Aorta (tissue), 5 donors: ENCODE results near the gene DLGAP3. TPM values are rescaled to one million over a fixed set of nuclear protein-coding genes. Genes with fewer than 3 reads are reported as not detected.

ENCODE experiments used
- ATAC-seq: fragments of 200-7000 bp; cut with Tn5 transposase; one replicate; pipeline ENCODE4 v1.9.1; 2022; ENCODE audit warnings: moderate library complexity; ENCODE audit not compliant: low FRiP score
- DNase-seq, 2 donors: peaks; one replicate each; pipeline ENCODE4 v3.0.0-alpha.2; 2020
- H3K27ac ChIP-seq, 2 donors: one replicate each; pipeline ENCODE4 v1.5.1; 2013; ENCODE audit warnings: low read length in 2 of 2, mild to moderate bottlenecking in 2 of 2, moderate library complexity in 2 of 2, control low read depth in 1 of 2, inconsistent platforms in 1 of 2, low read depth in 1 of 2
- H3K27me3 ChIP-seq, 2 donors: one replicate each; pipeline ENCODE4 v1.6.1; 2013; ENCODE audit warnings: control low read depth in 1 of 2, low read length in 1 of 2, mild to moderate bottlenecking in 1 of 2, moderate library complexity in 1 of 2; ENCODE audit not compliant: insufficient read depth in 2 of 2, control insufficient read depth in 1 of 2
- H3K36me3 ChIP-seq, 2 donors: one replicate each; pipeline ENCODE4 v1.6.1; 2013; ENCODE audit warnings: control low read depth in 1 of 2, low read length in 1 of 2, mild to moderate bottlenecking in 1 of 2; ENCODE audit not compliant: insufficient read depth in 2 of 2, control insufficient read depth in 1 of 2
- H3K4me1 ChIP-seq, 2 donors: one replicate each; pipeline ENCODE4 v1.6.1; 2013; ENCODE audit warnings: low read length in 2 of 2, control low read depth in 1 of 2, mild to moderate bottlenecking in 1 of 2, moderate library complexity in 1 of 2; ENCODE audit not compliant: insufficient read depth in 2 of 2, control insufficient read depth in 1 of 2
- H3K4me3 ChIP-seq, 2 donors: one replicate each; pipeline ENCODE4 v1.5.1; 2013; ENCODE audit warnings: low read length in 2 of 2, control low read depth in 1 of 2, mild to moderate bottlenecking in 1 of 2
- H3K9me3 ChIP-seq: one replicate; pipeline ENCODE4 v1.6.1; 2013; ENCODE audit warnings: mild to moderate bottlenecking, low read length; ENCODE audit not compliant: control insufficient read depth
- WGBS, 2 donors: extraction: QIAGEN DNeasy Blood & Tissue Kit; methylation state at CpG; one replicate each; pipeline ENCODE4 v1.1.7; 2013; 5-methylcytosine and 5-hydroxymethylcytosine counted together
- intact Hi-C, 2 donors: fragments of 100-400 bp; cut with DNase I; formaldehyde crosslinking; loops; one replicate each; pipeline versions ENCODE4 v1.14.2 to v1.15.0; 2022
- polyA plus RNA-seq, 2 donors: library from polyadenylated mRNA; stranded (reverse); fragments of 200-250 nt; gene quantifications; one replicate each; pipeline ENCODE4 v1.2.3, GENCODE V29; 2013
- total RNA-seq, 2 donors: library from RNA; stranded (reverse); fragmentation: NEBNext Ultra II Directional; extraction: Animal tissue kit (Norgen Biotek cat#: 25700); gene quantifications; one replicate each; pipeline ENCODE4 v1.2.1, GENCODE V29; 2021
- donor health status: healthy with polysubstance abuse.
- donor health status: Bipolar disorder and iron deficiency.
- donor health status: DM: no; HTN: no; CAD: no.
- donor health status: DM: no; HTN: no; CAD: no.
- donor health status: DM: yes; HTN: yes; CAD: no.

The DLGAP3 gene
- total and polyA plus RNA-seq, 4 donors = 0.10 to 0.36 (median 0.19) TPM; not detected in 1

GRCh38 chr1:34914958-34915357 lies 14.5 kb downstream of the DLGAP3 start:
- Histone ChIP-seq H3K9me3 (no peaks in the 10 kb centered on the region), H3K27ac (no peak overlapping the region), H3K27me3 (peaks cover 0 to 2% of the 10 kb centered on the region in 2 donors), H3K4me1 (no peaks in the 10 kb centered on the region), H3K4me3 (no peak overlapping the region), H3K36me3 (no peaks in the 10 kb centered on the region)
- ATAC-seq (no peak), DNase-seq (no peak)
- 91 to 93% methylated on average over 2 of the region's 2 CpGs for WGBS, 2 donors
- intact Hi-C loops = no loop called here

- no peaks in the 10 kb centered on the region for H3K9me3 ChIP-seq
- no peaks in the 10 kb centered on the region for H3K36me3 ChIP-seq
- no peak overlapping the region for H3K4me3 ChIP-seq
- no peaks in the 10 kb centered on the region for H3K27me3 ChIP-seq
- no peak overlapping the region for H3K27ac ChIP-seq
- 79 to 81% methylated on average over 8 of the region's 8 CpGs for WGBS, 2 donors
- no peaks in the 10 kb centered on the region for H3K4me1 ChIP-seq
- DNase-seq = no peak
- ATAC-seq = no peak
- intact Hi-C loops = no loop called here
These were observed 18.0 kb downstream of the DLGAP3 start for GRCh38 chr1:34911465-34911864.

- intact Hi-C loops = no loop called here
- no peak for ATAC-seq
- no peaks in the 10 kb centered on the region for H3K36me3 ChIP-seq
- 76 to 81% methylated on average over 4 of the region's 4 CpGs for WGBS, 2 donors
- no peak overlapping the region for H3K27ac ChIP-seq
- no peaks in the 10 kb centered on the region for H3K9me3 ChIP-seq
- H3K27me3 ChIP-seq = no peaks in the 10 kb centered on the region
- H3K4me3 ChIP-seq = no peak overlapping the region
- H3K4me1 ChIP-seq = no peaks in the 10 kb centered on the region
- no peak for DNase-seq
These were observed 19.0 kb downstream of the DLGAP3 start for GRCh38 chr1:34910425-34910824.

GRCh38 chr1:34908369-34908768 lies 21.1 kb downstream of the DLGAP3 start:
- Histone ChIP-seq H3K4me1 (no peaks in the 10 kb centered on the region), H3K4me3 (no peak overlapping the region), H3K36me3 (no peaks in the 10 kb centered on the region), H3K9me3 (no peaks in the 10 kb centered on the region), H3K27me3 (no peaks in the 10 kb centered on the region), H3K27ac (no peak overlapping the region)
- 60 to 69% methylated on average over 3 of the region's 3 CpGs for WGBS, 2 donors
- DNase-seq = no peak
- ATAC-seq = no peak
- intact Hi-C loops = no loop called here

- no peak for DNase-seq
- Histone ChIP-seq H3K4me3 (no peak overlapping the region), H3K27ac (no peak overlapping the region), H3K4me1 (no peaks in the 10 kb centered on the region), H3K9me3 (no peaks in the 10 kb centered on the region), H3K27me3 (no peaks in the 10 kb centered on the region), H3K36me3 (no peaks in the 10 kb centered on the region)
- ATAC-seq = no peak
- intact Hi-C loops = no loop called here
- WGBS, 2 donors = 53 to 59% methylated on average over 5 of the region's 5 CpGs
These were observed 21.9 kb downstream of the DLGAP3 start for GRCh38 chr1:34907487-34908090.

- intact Hi-C loops = no loop called here
- Histone ChIP-seq H3K4me1 (no peaks in the 10 kb centered on the region), H3K36me3 (no peaks in the 10 kb centered on the region), H3K4me3 (no peak overlapping the region), H3K9me3 (no peaks in the 10 kb centered on the region), H3K27me3 (no peaks in the 10 kb centered on the region), H3K27ac (no peak overlapping the region)
- no peak for DNase-seq
- no peak for ATAC-seq
- WGBS, 2 donors = 64% methylated on average over 4 of the region's 4 CpGs
These were observed 22.7 kb downstream of the DLGAP3 start for GRCh38 chr1:34906756-34907155.

GRCh38 chr1:34906222-34906621 lies 23.2 kb downstream of the DLGAP3 start:
- WGBS, 2 donors = 85 to 87% methylated on average over 1 of the region's 1 CpG
- Histone ChIP-seq H3K4me3 (no peak overlapping the region), H3K9me3 (no peaks in the 10 kb centered on the region), H3K36me3 (no peaks in the 10 kb centered on the region), H3K27ac (no peak overlapping the region), H3K4me1 (no peaks in the 10 kb centered on the region), H3K27me3 (no peaks in the 10 kb centered on the region)
- no peak for DNase-seq
- no peak for ATAC-seq
- intact Hi-C loops = no loop called here

GRCh38 chr1:34905098-34905459 lies 24.4 kb downstream of the DLGAP3 start:
- no peak for DNase-seq
- H3K27ac ChIP-seq = no peak overlapping the region
- intact Hi-C loops = no loop called here

GRCh38 chr1:34904236-34905097 lies 25.0 kb downstream of the DLGAP3 start:
- no peak overlapping the region for H3K27ac ChIP-seq
- ATAC-seq (no peak), DNase-seq (no peak)
- 91 to 93% methylated on average over 33 of the region's 33 CpGs for WGBS, 2 donors
- no peaks in the 10 kb centered on the region for H3K27me3 ChIP-seq
- no peaks in the 10 kb centered on the region for H3K36me3 ChIP-seq
- no peak overlapping the region for H3K4me3 ChIP-seq
- intact Hi-C loops = no loop called here
- no peaks in the 10 kb centered on the region for H3K9me3 ChIP-seq
- H3K4me1 ChIP-seq = no peaks in the 10 kb centered on the region

More at GRCh38 chr1:34905098-34905459, 24.4 kb downstream of the DLGAP3 start:
- no peak for ATAC-seq
- Histone ChIP-seq H3K4me3 (no peak overlapping the region), H3K9me3 (no peaks in the 10 kb centered on the region), H3K4me1 (no peaks in the 10 kb centered on the region), H3K36me3 (no peaks in the 10 kb centered on the region), H3K27me3 (no peaks in the 10 kb centered on the region)
- 83 to 86% methylated on average over 12 of the region's 12 CpGs for WGBS, 2 donors
